PC-9 (cell line): ENCODE measurements around the gene METTL8. TPM values are rescaled to one million over a fixed set of nuclear protein-coding genes. Genes with fewer than 3 reads are reported as not detected.

Experiments
- BruUV-seq: library from RNA; stranded (reverse); fragments of 400-500 nt; replicated peaks from 2 replicates; lab custom pipeline; 2021; lab: Mats Ljungman, UMichigan
- CTCF ChIA-PET: fragments of 300-600 bp; sonication (Branson Sonifier 250); formaldehyde crosslinking; loops from one replicate; lab custom pipeline; 2022; ENCODE audit warnings: antibody characterized with exemption; lab: Charles Lee
- POLR2A ChIA-PET: fragments of 300-600 bp; sonication (Branson Sonifier 250); formaldehyde crosslinking; loops from one replicate; lab custom pipeline; 2022; ENCODE audit warnings: antibody characterized with exemption; ENCODE audit not compliant: unreplicated experiment; lab: Charles Lee
- DNase-seq, 2 experiments: peaks; one replicate each; pipeline versions ENCODE4 v3.0.0 to v3.0.0-alpha.2; 2015 to 2022; ENCODE audit warnings: mixed read lengths in 1 of 2
- H2AFZ ChIP-seq: fragments of 200-600 bp; sonication (generic); 2 replicates; pipeline ENCODE4 v1.8.1; 2017; ENCODE audit warnings: antibody characterized with exemption
- H3F3A ChIP-seq: fragments of 200-600 bp; sonication (generic); 2 replicates; pipeline ENCODE4 v1.8.1; 2017; ENCODE audit warnings: antibody characterized with exemption, mild to moderate bottlenecking, low read depth; ENCODE audit not compliant: insufficient read depth
- H3K27ac ChIP-seq: fragments of 200-600 bp; sonication (generic); 2 replicates; pipeline ENCODE4 v1.6.1; 2016; ENCODE audit warnings: mixed run types
- H3K27me3 ChIP-seq: fragments of 200-600 bp; sonication (generic); 2 replicates; pipeline ENCODE4 v1.6.1; 2016; ENCODE audit warnings: low read depth, mixed run types; ENCODE audit not compliant: insufficient read depth
- H3K36me3 ChIP-seq: fragments of 200-600 bp; sonication (generic); 2 replicates; pipeline ENCODE4 v1.6.1; 2016; ENCODE audit warnings: low read depth, mixed run types
- H3K4me1 ChIP-seq: fragments of 200-600 bp; sonication (generic); replicated peaks from 2 replicates; pipeline ENCODE4 v1.6.1; 2016; ENCODE audit warnings: mixed run types; ENCODE audit not compliant: insufficient read depth
- H3K4me2 ChIP-seq: fragments of 200-600 bp; sonication (generic); 2 replicates; pipeline ENCODE4 v1.6.1; 2017; ENCODE audit warnings: mixed run types
- H3K4me3 ChIP-seq: fragments of 200-600 bp; sonication (generic); 2 replicates; pipeline ENCODE4 v1.6.1; 2016; ENCODE audit warnings: mixed run types
- H3K79me2 ChIP-seq: fragments of 200-600 bp; sonication (generic); 2 replicates; pipeline ENCODE4 v1.6.1; 2017; ENCODE audit warnings: low read depth, mixed run types
- H3K9me2 ChIP-seq: fragments of 200-600 bp; sonication (generic); 2 replicates; pipeline ENCODE4 v1.8.1; 2017; ENCODE audit warnings: mild to moderate bottlenecking; ENCODE audit not compliant: insufficient read depth
- H3K9me3 ChIP-seq: fragments of 200-600 bp; sonication (generic); 2 replicates; pipeline ENCODE4 v1.8.1; 2016; ENCODE audit warnings: low read depth; ENCODE audit not compliant: insufficient read depth
- H4K20me1 ChIP-seq: fragments of 200-600 bp; sonication (generic); 2 replicates; pipeline ENCODE4 v1.8.1; 2017; ENCODE audit not compliant: insufficient read depth
- CTCF ChIP-seq: fragments of 200-600 bp; sonication (generic); conservative IDR thresholded peaks from 2 replicates; pipeline ENCODE4 v1.6.1; 2017; ENCODE audit warnings: mixed run types, antibody characterized with exemption, mild to moderate bottlenecking, moderate library complexity
- EZH2 ChIP-seq: fragments of 200-600 bp; sonication (generic); IDR thresholded peaks from 2 replicates; pipeline ENCODE4 v1.8.0; 2017; ENCODE audit warnings: antibody characterized with exemption, low read depth
- intact Hi-C: fragments of 100-400 bp; cut with micrococcal nuclease; formaldehyde crosslinking; loops from one replicate; pipeline ENCODE4 v1.10.0; 2022; ENCODE audit not compliant: unreplicated experiment
- total RNA-seq: library from RNA; stranded (reverse); gene quantifications from 2 replicates; pipeline ENCODE4 v1.2.3, GENCODE V29; 2021

Gene METTL8
- total RNA-seq, 1 experiment from 2014 or later = 21.8 TPM

- no peak for DNase-seq
- H3K4me1 ChIP-seq = peaks cover 27% of the 10 kb centered on the region
- intact Hi-C loops = no loop called here
- H3K36me3 ChIP-seq = no peaks in the 10 kb centered on the region
- no peak overlapping the region for H2AFZ ChIP-seq
- no peak overlapping the region for H3K4me2 ChIP-seq
- no peaks in the 10 kb centered on the region for H3K27me3 ChIP-seq
- ChIA-PET CTCF (no interaction called here), POLR2A (no interaction called here)
- no peak overlapping the region for H3K4me3 ChIP-seq
- no TSS peak for BruUV-seq
- H3K9me2 ChIP-seq = no peaks in the 10 kb centered on the region; the same call in 1 of the 2 replicates
- H3F3A ChIP-seq = no peaks in the 10 kb centered on the region; the same call in 1 of the 2 replicates
- no peak overlapping the region for H3K27ac ChIP-seq
- H4K20me1 ChIP-seq = no peaks in the 10 kb centered on the region
- H3K9me3 ChIP-seq = peaks cover 19% of the 10 kb centered on the region
- peaks cover 14% of the 10 kb centered on the region; the same call in 1 of the 2 replicates for H3K79me2 ChIP-seq
- TF ChIP-seq EZH2 (no peak), CTCF (no peak)
These were observed 26.1 kb downstream of the METTL8 start for GRCh38 chr2:171407676-171408044.

DNA sequence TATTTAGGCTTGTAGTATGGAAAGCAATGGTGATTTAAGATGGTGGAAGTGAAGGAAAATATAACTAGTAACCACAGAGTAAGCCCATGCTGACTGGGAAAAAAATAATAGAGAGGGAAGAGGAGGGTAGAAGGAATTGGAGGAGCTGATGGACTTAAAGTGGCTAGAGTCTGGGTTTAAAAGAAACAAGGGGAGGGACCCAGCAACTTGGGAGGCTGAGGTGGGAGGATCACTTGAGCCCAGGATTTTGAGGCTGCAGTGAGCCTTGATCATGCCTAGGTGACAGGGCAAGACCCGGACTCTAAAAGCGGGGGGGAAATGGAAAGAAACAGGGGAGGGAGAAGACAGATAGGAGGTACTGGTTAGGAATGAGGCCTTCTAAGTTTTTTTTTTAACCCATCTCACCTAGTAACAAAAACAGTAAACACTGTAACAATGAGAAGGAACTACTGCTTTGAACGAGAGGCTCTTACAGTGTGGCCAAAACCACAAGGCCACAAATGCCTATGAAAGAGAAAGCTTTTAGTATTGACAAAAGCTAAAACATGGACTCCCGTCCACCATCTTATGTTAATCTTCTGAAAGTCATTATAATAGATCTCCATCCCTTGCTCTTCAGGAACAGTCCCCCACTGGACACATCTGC, 26.6 kb downstream of the METTL8 start:
- H3K9me3 ChIP-seq = peaks cover 21% of the 10 kb centered on the region
- no peak for DNase-seq
- peaks cover 18% of the 10 kb centered on the region; the same call in 1 of the 2 replicates for H3K79me2 ChIP-seq
- H3K9me2 ChIP-seq = no peaks in the 10 kb centered on the region; the same call in 1 of the 2 replicates
- intact Hi-C loops = no loop called here
- no peaks in the 10 kb centered on the region for H3K36me3 ChIP-seq
- CTCF ChIA-PET = no interaction called here
- no TSS peak for BruUV-seq
- no peak overlapping the region for H3K4me3 ChIP-seq
- no peaks in the 10 kb centered on the region for H3K27me3 ChIP-seq
- POLR2A ChIA-PET = no interaction called here
- no peaks in the 10 kb centered on the region; the same call in 1 of the 2 replicates for H3F3A ChIP-seq
- no peak overlapping the region for H3K4me2 ChIP-seq
- H3K4me1 ChIP-seq = peaks cover 27% of the 10 kb centered on the region
- H2AFZ ChIP-seq = no peak overlapping the region
- no peaks in the 10 kb centered on the region for H4K20me1 ChIP-seq
- TF ChIP-seq EZH2 (no peak), CTCF (no peak)
- no peak overlapping the region for H3K27ac ChIP-seq

DNA sequence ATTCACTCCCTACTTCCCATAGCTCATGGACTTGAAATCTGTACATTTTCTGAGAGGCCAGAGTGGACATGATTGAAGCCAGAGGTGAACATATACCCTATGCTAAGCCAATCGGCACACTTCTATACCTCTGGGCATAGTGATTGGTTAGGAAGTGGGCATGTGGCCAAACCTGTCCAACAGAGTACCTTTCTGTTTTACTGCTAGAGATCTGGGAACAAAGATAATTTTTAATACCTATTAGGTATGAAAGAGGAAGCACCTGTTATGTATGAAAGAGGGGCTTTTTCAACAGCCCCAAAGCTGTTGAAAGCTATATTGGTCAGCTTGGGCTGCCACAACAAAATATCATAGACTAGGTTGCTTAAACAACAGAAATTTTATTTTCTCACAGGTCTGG, 27.7 kb downstream of the METTL8 start:
- no peak for TF ChIP-seq EZH2
- TF ChIP-seq CTCF = no peak
- CTCF ChIA-PET = interaction anchor here (0.7 kb wide), 1 partner anchor 11 kb away, joined by 3 read pairs; no protein-coding TSS in a partner anchor
- Histone ChIP-seq H3K4me1 (peaks cover 21% of the 10 kb centered on the region), H2AFZ (no peak overlapping the region), H3K27ac (no peak overlapping the region), H3K36me3 (peaks cover 7% of the 10 kb centered on the region; the same call in 1 of the 2 replicates), H3K9me3 (peaks cover 31% of the 10 kb centered on the region), H3K79me2 (peaks cover 12% of the 10 kb centered on the region; the same call in 1 of the 2 replicates), H3K27me3 (no peaks in the 10 kb centered on the region), H3K4me3 (no peak overlapping the region), H3F3A (no peaks in the 10 kb centered on the region; the same call in 1 of the 2 replicates), H4K20me1 (no peaks in the 10 kb centered on the region), H3K4me2 (no peak overlapping the region), H3K9me2 (no peaks in the 10 kb centered on the region)
- BruUV-seq = no TSS peak
- POLR2A ChIA-PET = no interaction called here
- intact Hi-C loops = no loop called here
- DNase-seq = no peak
